Activated naive CD8-positive, alpha-beta T cell treated with anti-CD3 and anti-CD28 coated beads, Interleukin-2, amount 50 U/mL, for 16 hours (primary cell): ENCODE measurements around the gene LCNL1.

ENCODE experiments used
- DNase-seq: peaks from one replicate; pipeline ENCODE4 v3.0.0-alpha.2; 2020; ENCODE audit warnings: low read depth, low spot score

The LCNL1 gene

GRCh38 chr9:136975644-136976043 lies 7.1 kb upstream of the LCNL1 start:
- no peak for DNase-seq

- no peak for DNase-seq
Measured at GRCh38 chr9:136977223-136977622, 5.6 kb upstream of the LCNL1 start, which contains the start of gene PTGDS. PTGDS (plus strand) TSS chr9:136977504; CDS start chr9:136977579, 75 bp downstream.

GRCh38 chr9:136977649-136978072 lies 5.1 kb upstream of the LCNL1 start:
- no peak for DNase-seq

GRCh38 chr9:136978073-136978864 lies 4.5 kb upstream of the LCNL1 start:
- DNase-seq = peak; percentile 23

GRCh38 chr9:136978865-136979544 lies 3.8 kb upstream of the LCNL1 start:
- no peak for DNase-seq

GRCh38 chr9:136979769-136980587 lies 2.8 kb upstream of the LCNL1 start:
- no peak for DNase-seq

GRCh38 chr9:136980669-136981478 lies 1.9 kb upstream of the LCNL1 start:
- DNase-seq = no peak

- no peak for DNase-seq
Measured at GRCh38 chr9:136981588-136982231, 1.1 kb upstream of the LCNL1 start.

- DNase-seq = no peak
Measured at GRCh38 chr9:136983167-136983566, 374 bp downstream of the LCNL1 start.

- DNase-seq = no peak
Measured at GRCh38 chr9:136983656-136984314, 992 bp downstream of the LCNL1 start.

GRCh38 chr9:136984464-136985026 lies 1.8 kb downstream of the LCNL1 start:
- no peak for DNase-seq

- no peak for DNase-seq
Measured at GRCh38 chr9:136985027-136985602, 2.3 kb downstream of the LCNL1 start.

GRCh38 chr9:136985853-136986252 lies 3.1 kb downstream of the LCNL1 start:
- no peak for DNase-seq

GRCh38 chr9:136988872-136989271 lies 6.1 kb downstream of the LCNL1 start:
- no peak for DNase-seq

GRCh38 chr9:136990242-136990911 lies 7.6 kb downstream of the LCNL1 start:
- DNase-seq = no peak

GRCh38 chr9:136991993-136992818 lies 9.4 kb downstream of the LCNL1 start, which contains the start of gene PAXX:
PAXX (plus strand) TSS chr9:136992422; CDS start chr9:136992444, 22 bp downstream.
- DNase-seq = peak; percentile 90

GRCh38 chr9:136992819-136993369 lies 10.1 kb downstream of the LCNL1 start:
- DNase-seq = no peak
